HG03045 (cell line): ENCODE results near the gene PKNOX1.
"Not testable (repeated sequence)": the region's sequence is repeated elsewhere in the genome, so short reads cannot be mapped to it uniquely, and the experiment has no call there.

Experiments used
- ATAC-seq: cut with Tn5 transposase; IDR thresholded peaks from one replicate; pipeline ENCODE4 v1.9.1; 2021; ENCODE audit warnings: mild to moderate bottlenecking, moderate library complexity; ENCODE audit not compliant: unreplicated experiment

Gene PKNOX1, protein sequence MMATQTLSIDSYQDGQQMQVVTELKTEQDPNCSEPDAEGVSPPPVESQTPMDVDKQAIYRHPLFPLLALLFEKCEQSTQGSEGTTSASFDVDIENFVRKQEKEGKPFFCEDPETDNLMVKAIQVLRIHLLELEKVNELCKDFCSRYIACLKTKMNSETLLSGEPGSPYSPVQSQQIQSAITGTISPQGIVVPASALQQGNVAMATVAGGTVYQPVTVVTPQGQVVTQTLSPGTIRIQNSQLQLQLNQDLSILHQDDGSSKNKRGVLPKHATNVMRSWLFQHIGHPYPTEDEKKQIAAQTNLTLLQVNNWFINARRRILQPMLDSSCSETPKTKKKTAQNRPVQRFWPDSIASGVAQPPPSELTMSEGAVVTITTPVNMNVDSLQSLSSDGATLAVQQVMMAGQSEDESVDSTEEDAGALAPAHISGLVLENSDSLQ

DNA sequence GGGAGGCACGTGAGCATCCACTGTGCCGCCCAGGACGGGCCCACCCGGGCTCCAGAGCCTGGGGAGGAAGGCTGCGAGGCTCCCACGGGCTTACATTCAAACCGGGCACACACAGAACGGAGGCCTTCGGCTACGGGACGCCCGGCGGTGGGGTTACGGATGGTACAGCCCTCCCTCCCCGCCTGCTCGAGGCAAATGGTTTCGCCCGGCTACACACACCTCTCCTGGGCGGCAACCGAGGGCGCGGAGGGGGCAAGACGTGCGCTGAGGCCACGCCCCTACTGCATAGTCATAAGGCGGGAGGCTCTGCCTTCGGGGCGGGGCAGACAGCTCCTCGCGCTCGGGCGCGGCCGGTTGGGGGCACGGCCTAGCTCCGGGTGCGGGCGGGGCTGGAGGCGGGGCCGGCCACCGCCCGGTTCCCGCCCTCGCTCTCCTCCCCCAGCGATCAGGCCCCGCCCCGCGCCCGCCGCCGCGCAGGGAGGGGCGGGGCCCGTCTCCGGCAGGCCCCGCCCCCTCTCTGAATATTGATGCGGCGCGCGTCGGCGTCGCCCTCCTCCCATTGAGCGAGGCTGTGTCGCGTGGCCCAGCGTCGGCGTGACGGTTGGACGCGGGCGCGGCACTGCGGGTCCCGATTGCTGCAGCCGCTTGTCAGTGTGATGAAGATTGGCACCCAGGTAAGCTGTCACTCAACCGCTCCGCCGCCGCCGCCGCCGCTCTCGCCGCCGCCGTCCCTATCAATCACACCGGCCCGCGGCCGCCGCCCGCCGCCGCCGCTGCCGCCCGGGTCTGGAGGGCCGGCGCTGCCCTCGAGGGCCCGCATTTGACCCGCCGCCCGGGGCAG is at the start of gene PKNOX1:
PKNOX1 (plus strand) TSS at position 572 of the 841 bp plus-strand sequence. CDS start 29,820 bp downstream, outside the sequence.
- ATAC-seq, result peak; percentile 84

DNA sequence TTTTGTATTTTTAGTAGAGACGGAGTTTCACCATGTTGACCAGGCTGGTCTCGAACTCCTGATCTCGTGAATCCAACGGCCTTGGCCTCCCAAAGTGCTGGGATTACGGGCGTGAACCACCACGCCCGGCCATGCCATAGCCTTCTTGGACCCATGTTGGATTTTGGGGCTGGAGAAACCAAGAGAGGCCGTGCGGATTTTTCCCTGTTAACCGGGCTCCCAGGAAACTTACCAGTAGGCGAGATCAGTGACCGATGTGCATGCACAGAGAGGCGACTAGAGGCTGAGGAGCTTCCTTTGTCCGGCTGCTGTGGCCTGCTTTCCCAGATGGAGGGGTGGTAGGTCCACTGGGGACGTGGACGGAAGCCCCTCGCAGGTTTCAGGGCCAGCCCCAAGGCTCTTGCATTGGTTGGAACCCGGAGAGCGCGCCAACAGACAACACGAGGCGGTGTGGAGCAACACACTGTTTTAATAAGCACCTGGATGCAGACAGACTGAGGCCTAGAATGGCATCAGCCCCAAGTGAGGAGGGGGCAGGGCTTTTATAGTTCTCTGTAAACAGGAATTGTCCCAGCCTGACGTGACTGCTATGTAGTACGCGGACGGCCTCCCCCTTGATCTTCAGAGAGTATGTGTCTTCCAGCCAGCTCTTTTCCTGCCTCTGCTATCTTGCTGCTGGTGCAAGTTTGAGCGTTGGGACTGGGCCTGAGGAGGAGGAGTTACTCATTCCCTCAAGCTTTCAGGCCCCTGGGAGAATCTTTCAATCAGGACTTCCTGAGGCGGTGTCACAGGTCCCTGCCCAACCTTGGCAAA is 49.0 kb upstream of the PKNOX1 start, which contains the start of gene ERVH48-1:
ERVH48-1 (minus strand) TSS at position 517 of the 813 bp plus-strand sequence. CDS start 6,624 bp downstream, outside the sequence.
- ATAC-seq, result no peak

DNA sequence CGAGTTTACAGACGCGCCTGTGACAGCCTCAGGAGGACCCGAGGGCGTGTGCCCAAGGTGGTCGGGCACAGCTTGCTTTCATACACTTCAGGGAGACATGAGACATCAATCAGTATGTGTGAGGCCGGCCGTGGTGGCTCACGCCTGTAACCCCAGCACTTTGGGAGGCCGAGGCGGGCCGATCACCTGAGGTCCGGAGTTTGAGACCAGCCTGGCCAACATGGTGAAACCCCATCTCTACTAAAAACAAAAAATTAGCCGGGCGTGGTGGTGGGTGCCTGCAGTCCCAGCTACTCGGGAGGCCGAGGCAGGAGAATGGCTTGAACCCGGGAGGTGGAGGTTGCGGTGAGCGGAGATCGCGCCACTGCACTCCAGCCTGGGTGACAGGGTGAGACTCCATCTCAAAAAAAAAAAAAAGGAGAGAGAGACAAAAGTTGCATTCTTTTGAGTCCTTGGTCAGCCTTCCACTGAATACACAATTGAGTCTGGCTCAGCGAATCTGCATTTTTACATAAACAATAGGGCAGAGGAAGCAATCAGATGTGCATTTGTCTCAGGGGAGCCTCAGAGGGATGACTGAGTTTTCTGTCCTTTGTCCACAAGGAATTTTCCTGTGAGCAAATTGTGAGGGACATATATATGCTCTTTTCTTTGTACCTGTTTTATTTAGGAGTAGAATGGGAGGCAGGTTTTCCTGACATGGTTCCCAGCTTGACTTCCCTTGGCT is 46.7 kb upstream of the PKNOX1 start:
- ATAC-seq, result not testable (repeated sequence)

DNA sequence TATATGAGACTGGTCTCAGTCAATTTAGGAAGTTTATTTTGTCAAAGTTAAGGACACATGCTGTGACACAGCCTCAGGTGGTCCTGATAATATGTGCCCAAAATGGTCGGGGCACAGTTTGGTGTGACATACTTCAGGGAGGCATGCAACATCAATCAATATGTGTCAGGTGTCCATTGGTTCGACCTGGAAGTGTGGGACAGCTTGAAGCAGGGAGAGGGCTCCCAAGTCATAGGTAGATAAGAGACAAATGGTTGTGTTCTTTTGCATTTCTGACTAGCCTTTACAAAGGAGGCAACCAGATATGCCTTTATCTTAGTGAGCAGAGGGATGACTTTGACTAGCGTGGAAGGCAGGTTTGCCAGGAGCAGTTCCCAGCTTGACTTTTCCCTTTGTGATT is 44.4 kb upstream of the PKNOX1 start:
- ATAC-seq, result no peak

DNA sequence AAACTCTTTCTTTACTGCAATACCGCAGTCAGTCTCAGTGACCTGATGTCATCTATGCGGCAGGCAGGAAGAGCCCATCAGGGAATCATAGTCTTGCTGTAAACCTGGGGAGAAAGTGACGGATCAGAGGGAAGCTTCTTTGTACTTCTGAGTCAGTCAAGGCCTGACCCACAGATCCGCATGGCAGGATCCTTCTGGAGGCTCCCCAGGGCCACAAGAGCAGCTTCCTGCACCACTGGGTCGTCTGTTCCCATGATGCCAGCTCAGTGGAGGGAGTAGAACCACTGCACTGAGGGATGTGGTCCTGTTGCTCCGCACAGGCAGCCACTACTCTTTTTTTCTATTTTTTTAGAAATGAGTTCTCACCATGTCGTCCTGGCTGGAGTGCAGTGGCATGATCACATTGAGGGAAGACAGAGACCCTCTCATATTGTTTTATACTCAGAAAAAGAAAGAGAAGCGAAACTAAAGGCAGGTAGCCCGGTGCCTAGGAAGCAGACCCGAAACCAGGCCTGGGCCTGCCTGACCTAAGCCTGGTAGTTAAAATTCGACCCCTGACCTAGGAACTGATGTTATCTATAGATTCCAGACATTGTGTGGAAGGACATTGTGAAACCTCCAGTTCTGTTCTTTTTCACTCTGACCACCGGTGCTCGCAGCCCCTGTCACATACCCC is 42.7 kb upstream of the PKNOX1 start:
- no peak for ATAC-seq

DNA sequence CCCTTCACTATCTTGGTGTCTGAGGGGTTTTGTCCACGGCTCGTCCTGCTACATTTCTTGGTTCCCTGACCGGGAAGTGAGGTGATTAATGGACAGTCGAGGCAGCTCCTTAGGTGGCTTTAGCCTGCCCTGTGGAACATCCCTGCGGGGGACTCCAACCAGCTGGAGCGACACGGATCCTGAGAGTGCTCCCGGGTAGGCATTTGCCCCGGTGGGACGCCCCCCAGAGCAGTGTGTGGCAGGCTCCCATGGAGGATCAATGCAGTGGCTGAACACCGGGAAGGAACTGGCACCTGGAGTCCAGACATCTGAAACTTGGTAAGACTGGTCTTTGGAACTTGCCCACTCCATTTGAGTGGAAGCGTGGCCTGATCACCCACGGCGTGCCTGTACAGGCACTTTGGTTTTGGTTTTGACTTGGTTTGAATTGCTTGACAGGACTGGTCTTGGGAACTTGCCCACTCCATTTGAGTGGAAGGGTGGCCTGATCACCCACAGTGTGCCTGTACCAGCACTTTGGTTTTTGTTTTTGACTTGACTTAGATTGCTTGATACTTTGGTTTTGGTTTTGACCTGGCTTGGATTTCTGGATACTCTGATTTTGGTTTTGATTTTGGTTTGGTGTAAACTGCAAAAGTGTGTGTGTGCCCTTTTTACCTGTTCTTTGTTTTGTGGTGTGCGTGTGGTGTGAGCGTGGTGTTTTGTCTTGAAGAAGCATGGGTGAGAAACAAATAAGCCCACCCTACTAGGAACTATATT is 41.8 kb upstream of the PKNOX1 start:
- ATAC-seq, result not testable (repeated sequence)

DNA sequence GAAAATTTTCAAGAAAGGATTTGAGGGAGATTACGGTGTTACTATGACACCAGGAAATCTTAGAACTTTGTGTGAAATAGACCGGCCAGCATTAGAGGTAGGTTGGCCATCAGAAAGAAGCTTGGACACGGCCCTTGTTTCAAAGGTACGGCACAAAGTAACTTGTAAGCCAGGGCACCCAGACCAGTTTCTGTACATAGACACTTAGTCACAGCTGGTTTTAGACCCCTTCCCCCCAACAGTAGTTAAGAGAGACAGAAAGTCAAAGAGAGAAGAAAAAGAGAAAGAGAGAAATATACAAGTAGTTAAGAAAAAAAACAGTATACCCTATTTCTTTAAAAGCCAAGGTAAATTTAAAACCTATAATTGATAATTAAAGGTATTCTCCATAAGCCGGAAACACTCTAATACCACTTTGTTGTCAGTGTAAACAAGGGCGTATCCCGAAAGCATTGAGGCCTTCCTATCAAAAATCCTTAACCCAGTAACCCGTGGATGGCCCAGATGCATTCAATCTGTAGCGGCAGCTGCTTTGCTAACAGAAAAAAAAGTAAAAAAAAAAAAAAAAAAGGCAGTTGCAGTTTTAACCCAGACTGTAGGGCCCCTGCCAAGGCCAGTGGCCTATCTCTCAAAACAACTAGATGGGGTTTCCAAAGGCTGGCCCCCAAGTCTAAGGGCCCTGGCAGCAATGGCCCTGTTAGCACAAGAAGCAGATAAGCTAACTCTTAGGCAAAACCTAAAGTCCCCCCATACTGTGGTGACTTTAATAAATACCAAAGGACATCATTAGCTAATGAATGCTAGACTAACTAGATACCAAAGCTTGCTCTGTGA is 41.0 kb upstream of the PKNOX1 start:
- ATAC-seq, result not testable (repeated sequence)

DNA sequence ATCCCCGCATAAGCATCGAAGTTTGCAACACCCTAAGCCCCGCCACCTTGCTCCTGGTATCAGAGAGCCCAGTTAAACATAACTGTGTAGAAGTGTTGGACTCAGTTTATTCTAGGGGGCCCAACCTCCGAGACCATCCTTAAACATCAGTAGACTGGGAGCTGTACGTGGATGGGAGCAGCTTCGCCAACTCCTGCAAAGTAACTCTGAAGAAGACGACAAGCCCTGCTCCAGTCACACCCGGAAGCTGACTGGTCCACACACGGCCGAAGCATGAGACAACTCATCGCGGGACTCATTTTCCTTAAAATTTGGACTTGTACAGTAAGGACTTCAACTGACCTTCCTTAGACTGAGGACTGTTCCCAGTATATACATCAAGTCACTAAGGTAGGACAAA is 40.4 kb upstream of the PKNOX1 start:
- not testable (repeated sequence) for ATAC-seq

DNA sequence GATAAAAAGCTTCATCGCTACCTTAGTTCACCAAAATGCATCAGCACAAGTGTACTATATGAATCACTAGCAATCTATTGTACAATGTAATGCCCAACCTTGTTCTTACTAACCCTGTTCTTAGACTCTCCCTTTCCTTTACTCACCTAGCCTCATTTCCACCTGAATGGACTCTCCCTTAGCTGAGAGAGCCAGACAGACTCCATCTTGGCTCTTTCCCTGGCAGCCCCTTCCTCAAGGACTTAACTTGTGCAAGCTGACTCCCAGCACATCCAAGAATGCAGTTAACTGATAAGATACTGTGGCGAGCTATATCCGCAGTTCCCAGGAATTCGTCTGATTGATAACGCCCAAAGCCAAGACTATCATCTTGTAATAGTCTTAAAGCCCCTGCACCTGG is 38.0 kb upstream of the PKNOX1 start:
- ATAC-seq, result not testable (repeated sequence)

DNA sequence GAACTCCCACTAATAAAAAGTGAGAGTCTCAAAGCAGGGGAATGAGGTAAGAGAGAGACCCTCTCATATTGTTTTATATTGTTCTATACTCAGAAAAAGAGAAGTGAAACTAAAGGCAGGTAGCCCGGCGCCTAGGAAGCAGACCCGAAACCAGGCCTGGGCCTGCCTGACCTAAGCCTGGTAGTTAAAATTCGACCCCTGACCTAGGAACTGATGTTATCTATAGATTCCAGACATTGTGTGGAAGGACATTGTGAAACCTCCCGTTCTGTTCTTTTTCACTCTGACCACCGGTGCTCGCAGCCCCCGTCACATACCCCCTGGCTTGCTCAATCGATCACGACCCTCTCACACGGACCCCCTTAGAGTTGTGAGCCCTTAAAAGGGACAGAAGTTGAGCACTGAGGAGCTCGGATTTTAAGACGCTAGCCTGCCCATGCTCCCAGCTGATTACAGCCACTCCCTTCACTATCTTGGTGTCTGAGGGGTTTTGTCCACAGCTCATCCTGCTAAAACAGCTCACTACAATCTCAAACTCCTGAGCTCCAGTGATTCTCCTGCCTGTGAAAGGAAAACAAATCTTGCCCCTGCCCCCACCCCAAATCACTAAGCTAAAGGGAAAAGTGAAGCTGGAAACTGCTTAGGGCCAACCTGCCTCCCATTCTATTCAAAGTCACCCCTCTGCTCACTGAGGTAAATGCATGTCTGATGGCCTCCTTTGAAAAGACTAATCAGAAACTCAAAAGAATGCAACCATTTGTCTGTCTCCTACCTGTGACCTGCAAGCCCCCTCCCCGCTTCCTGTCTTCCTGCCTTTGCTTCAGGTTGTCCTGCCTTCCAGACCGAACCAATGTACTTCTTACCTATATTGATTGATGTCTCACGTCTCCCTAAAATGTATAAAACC is 37.1 kb upstream of the PKNOX1 start:
- ATAC-seq, result not testable (repeated sequence)

DNA sequence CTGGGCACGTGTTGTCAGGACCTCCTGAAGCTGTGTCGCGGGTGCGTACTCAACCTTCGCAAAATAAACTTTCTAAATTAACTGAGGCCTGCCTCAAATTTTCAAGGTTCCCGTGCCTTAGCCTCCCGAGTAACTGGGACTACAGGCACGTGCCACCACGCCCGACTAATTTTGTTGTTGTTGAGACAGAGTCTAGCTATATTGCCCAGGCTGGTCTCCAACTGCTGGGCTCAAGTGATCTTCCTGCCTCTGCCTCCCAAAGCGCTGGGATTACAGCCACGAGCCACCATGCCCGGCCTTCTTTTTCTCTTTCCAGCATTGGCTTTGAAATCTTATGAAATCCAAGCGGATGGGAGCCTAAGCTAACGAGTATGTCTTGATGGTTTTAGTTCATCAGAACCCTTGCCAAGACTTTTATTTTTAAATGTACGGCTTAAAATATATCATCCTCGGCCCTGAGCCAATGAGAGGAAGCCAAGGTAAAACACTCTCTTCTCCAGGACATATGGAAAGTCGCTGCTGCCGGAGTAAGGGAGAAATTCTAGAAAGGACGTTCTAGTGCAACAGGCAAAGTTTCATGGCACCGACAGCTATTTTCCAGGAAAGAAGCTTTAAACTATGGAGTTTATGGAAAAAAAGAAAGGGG is 36.3 kb upstream of the PKNOX1 start:
- ATAC-seq, result no peak

DNA sequence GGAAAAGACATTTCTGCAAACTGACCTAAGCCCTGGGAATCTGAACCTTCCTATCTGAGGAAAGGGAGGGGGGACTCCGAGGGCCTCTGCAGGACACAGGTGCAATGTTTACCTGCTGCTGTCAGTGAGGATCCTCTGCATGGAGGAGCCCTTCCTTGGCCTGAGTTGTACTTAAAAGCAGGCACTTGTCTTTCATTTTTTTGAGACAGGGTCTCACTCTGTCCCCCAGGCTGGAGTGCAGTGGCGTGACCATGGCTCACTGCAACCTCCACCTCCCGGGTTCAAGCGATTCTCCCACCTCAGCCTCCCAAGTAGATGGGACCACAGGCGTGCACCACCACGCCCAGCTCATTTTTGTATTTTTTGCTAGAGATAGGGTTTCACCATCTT is 35.8 kb upstream of the PKNOX1 start:
- ATAC-seq, result not testable (repeated sequence)

DNA sequence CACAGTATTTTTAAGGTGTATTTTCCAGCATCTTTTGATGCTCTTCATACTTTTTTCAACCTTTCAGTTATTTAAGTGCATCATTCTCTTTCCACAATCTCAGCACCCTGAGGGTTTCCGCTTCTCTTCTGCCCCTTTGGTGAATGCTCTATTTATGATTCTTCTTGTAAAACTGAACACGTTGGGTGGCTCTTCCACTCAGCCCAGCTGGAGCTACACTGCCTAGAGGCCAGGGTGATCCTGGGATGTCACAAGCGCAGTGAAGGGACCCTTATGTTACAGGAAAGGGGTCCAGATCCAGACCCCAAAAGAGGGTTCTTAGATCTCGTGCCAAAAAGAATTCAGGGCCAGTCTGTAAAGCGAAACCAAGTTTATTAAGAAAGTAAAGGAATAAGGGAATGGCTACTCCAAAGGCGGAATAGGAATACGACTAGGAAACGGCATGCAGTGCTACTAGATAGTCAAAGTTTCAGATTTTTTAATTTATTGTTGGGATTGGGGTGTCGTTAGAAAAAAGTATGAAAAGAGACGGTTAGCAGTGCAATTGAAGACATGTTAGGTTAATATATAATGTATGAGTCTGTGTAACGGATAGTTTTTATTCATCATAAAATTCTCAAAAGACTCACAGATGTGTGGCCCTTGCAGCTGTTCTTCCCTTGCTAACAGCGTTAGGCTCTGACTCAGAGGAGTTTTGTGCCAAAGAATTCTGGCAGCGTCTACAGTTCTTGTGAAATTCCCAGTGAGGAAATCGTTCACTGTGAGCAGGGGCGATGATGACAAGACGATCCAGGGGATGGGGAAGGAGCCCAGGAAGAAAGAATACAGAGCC is 34.6 kb upstream of the PKNOX1 start:
- no peak for ATAC-seq

DNA sequence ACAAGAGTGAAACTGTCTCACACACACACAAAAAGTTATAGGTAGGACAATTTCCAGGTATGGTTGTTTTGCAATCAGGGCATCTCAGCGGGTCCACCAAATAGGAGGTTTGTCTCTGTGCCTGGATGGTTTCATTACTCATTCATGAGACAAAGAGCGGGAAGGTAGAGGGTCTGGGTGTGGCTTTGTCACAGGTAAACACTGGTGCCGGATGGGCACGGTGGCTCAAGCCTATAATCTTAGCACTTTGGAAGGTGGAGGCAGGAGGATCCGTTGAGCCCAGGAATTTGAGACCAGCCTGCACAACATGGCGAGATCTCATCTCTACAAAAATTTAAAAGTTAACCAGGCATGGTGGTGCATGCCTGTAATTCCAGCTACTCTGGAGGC is 32.7 kb upstream of the PKNOX1 start:
- no peak for ATAC-seq

DNA sequence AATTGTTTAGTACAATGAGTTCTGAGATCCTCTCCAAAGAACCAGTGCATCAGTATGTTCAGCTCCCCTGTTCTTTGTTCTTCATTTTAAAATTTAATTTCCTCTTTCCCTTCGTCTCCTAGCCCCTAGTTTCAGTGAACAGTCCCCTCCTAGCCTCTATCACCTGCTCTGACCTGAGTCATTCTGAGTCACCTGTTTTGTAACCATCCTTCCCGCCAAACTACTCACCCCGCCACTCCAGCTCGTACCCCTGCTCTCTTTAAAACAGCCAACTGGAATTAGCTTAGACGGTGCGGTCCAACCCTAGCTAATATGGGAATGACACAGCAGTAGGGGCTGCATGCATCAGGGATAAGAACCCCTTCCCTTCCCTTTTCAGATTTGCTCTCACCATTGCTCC is 32.1 kb upstream of the PKNOX1 start:
- no peak for ATAC-seq
